Smooth muscle cell (in vitro differentiated cells): ENCODE measurements around the gene DDAH1. TPM values are rescaled to one million over a fixed set of nuclear protein-coding genes. Genes with fewer than 3 reads are reported as not detected.

Source experiments
- DNase-seq: peaks from one replicate; lab custom pipeline; 2025; ENCODE audit not compliant: unreplicated experiment; lab: John Stamatoyannopoulos, UW
- H2AFZ ChIP-seq: fragments of 200-600 bp; sonication (generic); 2 replicates; pipeline ENCODE4 v1.6.0; 2016; ENCODE audit warnings: antibody characterized with exemption, low read depth, mild to moderate bottlenecking
- H3F3A ChIP-seq: fragments of 200-600 bp; sonication (generic); 2 replicates; pipeline ENCODE4 v1.6.0; 2017; ENCODE audit warnings: antibody characterized with exemption, low read depth
- H3K27ac ChIP-seq: fragments of 200-600 bp; sonication (generic); 2 replicates; pipeline ENCODE4 v1.5.1; 2016; ENCODE audit warnings: low read depth, mild to moderate bottlenecking
- H3K27me3 ChIP-seq: fragments of 200-600 bp; sonication (generic); 2 replicates; pipeline ENCODE4 v1.6.1; 2016; ENCODE audit warnings: low read depth, mild to moderate bottlenecking
- H3K36me3 ChIP-seq: fragments of 200-600 bp; sonication (generic); 2 replicates; pipeline ENCODE4 v1.5.1; 2016; ENCODE audit warnings: low read depth
- H3K4me1 ChIP-seq: fragments of 200-600 bp; sonication (generic); 2 replicates; pipeline ENCODE4 v1.5.1; 2016; ENCODE audit warnings: low read depth
- H3K4me2 ChIP-seq: fragments of 200-600 bp; sonication (generic); 2 replicates; pipeline ENCODE4 v1.6.0; 2016; ENCODE audit warnings: mild to moderate bottlenecking
- H3K4me3 ChIP-seq: fragments of 200-600 bp; sonication (generic); 2 replicates; pipeline ENCODE4 v1.5.1; 2016; ENCODE audit warnings: mild to moderate bottlenecking
- H3K79me2 ChIP-seq: fragments of 200-600 bp; sonication (generic); 2 replicates; pipeline ENCODE4 v1.6.0; 2016; ENCODE audit warnings: low read depth, mild to moderate bottlenecking
- H3K9ac ChIP-seq: fragments of 200-600 bp; sonication (generic); 2 replicates; pipeline ENCODE4 v1.6.0; 2016; ENCODE audit warnings: low read depth
- H3K9me3 ChIP-seq: fragments of 200-600 bp; sonication (generic); replicated peaks from 2 replicates; pipeline ENCODE4 v1.5.1; 2016; ENCODE audit warnings: low read depth
- H4K20me1 ChIP-seq: fragments of 200-600 bp; sonication (generic); 2 replicates; pipeline ENCODE4 v1.6.0; 2016; ENCODE audit warnings: low read depth
- WGBS: methylation state at CpG from one replicate; pipeline ENCODE4 v1.1.7; 2016; ENCODE audit warnings: low lambda C conversion rate; 5-methylcytosine and 5-hydroxymethylcytosine counted together
- polyA plus RNA-seq: library from polyadenylated mRNA; unstranded; fragments of >200 nt; fragmentation: Nextera tagmentation; extraction: Ambion mirVana; gene quantifications from 2 replicates; pipeline ENCODE4 v1.2.1, GENCODE V29; 2016
- total RNA-seq: library from RNA; depleted of rRNA; stranded (reverse); fragments of >200 nt; gene quantifications from 2 replicates; pipeline ENCODE4 v1.2.3, GENCODE V29; 2014
- TF ChIP-seq, protein P1 (sequence below): fragments of 200-600 bp; sonication (generic); IDR thresholded peaks from 2 replicates; pipeline ENCODE4 v1.5.1; 2017; ENCODE audit warnings: borderline replicate concordance, mild to moderate bottlenecking, antibody characterized with exemption; ENCODE audit not compliant: insufficient read depth, poor library complexity, severe bottlenecking

Gene DDAH1
- total and polyA plus RNA-seq, 2 experiments from 2014 or later = 13.8 to 30.8 TPM

DNA sequence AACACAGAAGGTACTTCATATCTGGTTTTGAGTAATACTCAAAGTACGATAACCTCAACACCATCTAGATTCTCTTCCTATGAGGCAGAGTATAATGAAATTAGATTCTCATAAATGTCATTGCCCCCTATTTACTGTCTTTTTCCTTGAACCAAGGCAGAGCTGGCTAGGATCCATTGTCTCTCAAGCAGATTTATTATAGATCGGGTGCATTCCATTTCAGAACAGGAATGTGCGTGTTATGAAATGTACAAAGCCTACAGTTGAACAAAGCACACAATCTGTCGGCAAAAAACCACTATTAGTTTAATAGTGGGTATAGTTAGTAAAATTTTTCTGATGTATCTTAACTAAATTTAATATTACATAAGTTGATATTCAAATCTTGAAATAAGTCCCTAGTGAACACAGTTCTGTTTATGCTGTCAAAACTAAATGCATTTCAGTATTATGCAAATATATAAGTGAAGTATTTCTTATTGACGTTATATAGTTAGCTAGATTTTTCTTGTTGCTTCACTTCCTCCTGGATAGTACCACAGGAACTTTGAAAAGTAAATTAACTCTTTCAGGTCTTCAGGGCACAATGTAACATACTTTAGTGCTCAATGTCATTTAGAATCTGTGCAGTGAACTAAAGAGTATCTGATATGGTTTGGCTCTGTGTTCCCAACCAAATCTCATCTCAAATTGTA lies 92.1 kb downstream of the DDAH1 start:
- Histone ChIP-seq H3K9ac (no peak overlapping the region), H4K20me1 (no peaks in the 10 kb centered on the region), H3K4me3 (no peak overlapping the region), H3K9me3 (no peaks in the 10 kb centered on the region), H3K27me3 (no peaks in the 10 kb centered on the region), H3K27ac (no peak overlapping the region), H2AFZ (no peak overlapping the region), H3K79me2 (no peaks in the 10 kb centered on the region), H3F3A (no peaks in the 10 kb centered on the region), H3K4me1 (no peaks in the 10 kb centered on the region), H3K4me2 (no peak overlapping the region), H3K36me3 (no peaks in the 10 kb centered on the region)
- 71% methylated on average over 5 of the region's 5 CpGs for WGBS
- TF ChIP-seq, protein P1, sequence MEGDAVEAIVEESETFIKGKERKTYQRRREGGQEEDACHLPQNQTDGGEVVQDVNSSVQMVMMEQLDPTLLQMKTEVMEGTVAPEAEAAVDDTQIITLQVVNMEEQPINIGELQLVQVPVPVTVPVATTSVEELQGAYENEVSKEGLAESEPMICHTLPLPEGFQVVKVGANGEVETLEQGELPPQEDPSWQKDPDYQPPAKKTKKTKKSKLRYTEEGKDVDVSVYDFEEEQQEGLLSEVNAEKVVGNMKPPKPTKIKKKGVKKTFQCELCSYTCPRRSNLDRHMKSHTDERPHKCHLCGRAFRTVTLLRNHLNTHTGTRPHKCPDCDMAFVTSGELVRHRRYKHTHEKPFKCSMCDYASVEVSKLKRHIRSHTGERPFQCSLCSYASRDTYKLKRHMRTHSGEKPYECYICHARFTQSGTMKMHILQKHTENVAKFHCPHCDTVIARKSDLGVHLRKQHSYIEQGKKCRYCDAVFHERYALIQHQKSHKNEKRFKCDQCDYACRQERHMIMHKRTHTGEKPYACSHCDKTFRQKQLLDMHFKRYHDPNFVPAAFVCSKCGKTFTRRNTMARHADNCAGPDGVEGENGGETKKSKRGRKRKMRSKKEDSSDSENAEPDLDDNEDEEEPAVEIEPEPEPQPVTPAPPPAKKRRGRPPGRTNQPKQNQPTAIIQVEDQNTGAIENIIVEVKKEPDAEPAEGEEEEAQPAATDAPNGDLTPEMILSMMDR = no peak
- no peak for DNase-seq

DNA sequence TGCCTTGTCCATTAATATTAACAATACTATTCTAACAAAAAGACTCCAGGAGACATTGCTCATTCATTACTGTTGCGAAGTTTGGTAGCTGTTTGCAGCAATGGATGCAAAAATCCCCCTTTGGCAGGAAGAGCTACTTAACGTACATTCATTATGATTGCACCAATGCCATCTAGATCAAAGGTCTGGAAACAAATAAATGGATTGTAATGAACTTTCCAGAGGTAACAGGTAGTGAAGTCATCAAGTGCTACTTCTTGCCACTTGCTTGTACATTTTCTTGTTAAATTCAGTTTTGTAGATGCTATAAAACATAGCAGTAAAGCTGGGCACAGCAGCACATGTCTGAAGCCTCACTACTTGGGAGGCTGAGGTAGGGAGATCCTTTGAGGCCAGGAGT lies 93.9 kb downstream of the DDAH1 start:
- TF ChIP-seq, protein P1 = no peak
- Histone ChIP-seq H3K4me1 (peaks cover 7% of the 10 kb centered on the region), H3K4me3 (no peak overlapping the region), H3K27me3 (no peaks in the 10 kb centered on the region), H3K9me3 (no peaks in the 10 kb centered on the region), H3K4me2 (no peak overlapping the region), H3K79me2 (no peaks in the 10 kb centered on the region), H3K27ac (no peak overlapping the region), H3F3A (no peaks in the 10 kb centered on the region), H3K36me3 (no peaks in the 10 kb centered on the region), H4K20me1 (no peaks in the 10 kb centered on the region), H3K9ac (no peak overlapping the region), H2AFZ (no peak overlapping the region)
- no peak for DNase-seq
- WGBS = 92% methylated on average over 2 of the region's 2 CpGs

DNA sequence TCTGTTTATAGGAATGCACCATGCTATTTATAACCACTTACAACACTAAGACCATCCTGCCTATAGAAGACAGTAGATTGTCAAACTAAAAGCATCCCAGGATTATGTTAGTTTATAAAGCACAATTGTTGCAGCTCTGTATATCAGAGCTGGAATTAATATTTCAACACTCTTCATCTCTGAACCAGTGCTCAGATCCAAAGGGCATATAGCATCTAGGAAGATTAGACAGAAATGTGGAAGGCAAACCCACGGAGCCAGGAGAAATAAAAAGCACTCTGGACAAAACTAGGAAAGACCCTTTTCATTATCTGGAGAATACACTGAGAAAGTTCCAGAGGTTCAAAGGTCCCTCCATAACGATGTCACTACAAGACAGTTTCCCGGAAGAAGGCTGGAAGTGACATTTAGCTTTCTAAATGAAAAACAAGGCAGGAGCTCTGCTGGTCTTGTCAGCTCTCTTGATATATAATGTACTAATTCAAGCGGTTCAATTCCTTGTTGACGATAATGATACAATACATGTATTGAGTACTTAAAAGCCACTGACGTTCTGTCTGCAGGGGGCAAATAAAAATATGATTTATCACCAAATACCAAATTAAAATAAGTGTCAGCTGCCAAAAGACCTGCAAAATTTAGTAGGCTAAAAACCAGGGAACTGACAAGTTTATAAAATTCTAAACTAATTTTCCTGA lies 96.7 kb downstream of the DDAH1 start:
- no peaks in the 10 kb centered on the region for H3K79me2 ChIP-seq
- 78% methylated on average over 6 of the region's 6 CpGs for whole genome bisulfite sequencing

More for the DNA sequence above, 96.7 kb downstream of the DDAH1 start:
- Histone ChIP-seq H3K4me3 (no peak overlapping the region), H3K36me3 (no peaks in the 10 kb centered on the region), H4K20me1 (no peaks in the 10 kb centered on the region), H2AFZ (no peak overlapping the region), H3F3A (no peaks in the 10 kb centered on the region), H3K4me2 (no peak overlapping the region), H3K27ac (no peak overlapping the region), H3K9ac (no peak overlapping the region), H3K4me1 (peaks cover 7% of the 10 kb centered on the region), H3K27me3 (no peaks in the 10 kb centered on the region), H3K9me3 (no peaks in the 10 kb centered on the region)
- TF ChIP-seq, protein P1 = no peak
- DNase-seq = no peak
